ENCODE data around the gene PRSS22. TPM values are rescaled to one million over a fixed set of nuclear protein-coding genes. Genes with fewer than 3 reads are reported as not detected.

The PRSS22 gene
- total RNA-seq, 1 donor from 2014 or later, result 18.2 TPM

DNA sequence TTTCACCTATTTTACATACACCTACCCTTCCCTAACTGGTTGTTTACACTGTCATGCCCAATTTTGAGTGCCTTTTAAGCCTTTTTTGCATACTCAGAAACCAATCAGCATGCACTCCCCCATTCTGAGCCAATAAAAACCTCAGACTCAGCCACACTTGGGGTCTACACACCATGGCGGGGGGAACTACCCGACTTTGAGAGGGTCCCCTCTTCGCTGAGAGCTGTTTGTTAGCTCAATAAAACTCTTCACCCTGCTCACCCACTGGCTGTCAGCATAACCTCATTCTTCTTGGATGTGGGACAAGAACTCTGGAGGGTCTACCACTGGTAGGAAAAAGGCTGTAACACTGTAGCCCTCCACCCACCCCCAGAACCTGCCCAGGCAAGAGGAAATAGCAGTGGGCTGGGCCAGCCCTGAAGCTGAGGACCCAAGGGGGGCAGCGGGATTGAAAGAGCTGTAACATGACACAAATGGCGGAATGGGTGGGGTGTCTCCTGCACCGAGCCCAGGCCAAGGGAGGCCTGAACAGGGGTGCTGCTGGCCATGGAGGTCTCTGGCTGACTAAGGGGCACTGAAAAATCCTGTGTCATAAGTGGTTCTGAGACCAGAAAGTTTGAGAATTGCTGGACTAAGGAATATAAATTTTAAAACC lies 22.0 kb upstream of the PRSS22 start:
- no peak for DNase-seq

DNA sequence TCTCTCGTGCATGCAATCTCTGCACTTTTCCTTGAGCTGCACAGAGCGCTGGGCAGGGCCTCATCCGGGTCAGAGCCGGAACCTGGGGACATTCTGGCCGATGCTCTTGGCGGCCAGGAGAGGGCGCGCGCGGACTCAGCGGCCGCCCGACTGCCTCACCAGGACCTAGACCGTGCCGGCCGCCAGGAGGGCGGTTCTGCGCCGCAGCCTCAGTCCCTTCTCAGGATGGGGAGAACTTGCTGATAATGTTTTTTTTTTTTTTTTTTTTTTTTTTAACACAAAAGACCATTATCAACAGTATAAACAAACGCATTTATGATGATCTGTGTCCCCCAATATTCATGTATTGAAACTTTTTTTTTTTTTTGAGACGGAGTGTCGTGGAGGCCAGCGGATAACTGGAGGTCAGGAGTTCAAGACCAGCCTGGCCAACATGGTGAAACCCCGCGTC lies 17.0 kb upstream of the PRSS22 start:
- DNase-seq, result peak; percentile 79

- no peak for DNase-seq
Observed at GRCh38 chr16:2874032-2874911, 16.3 kb upstream of the PRSS22 start.

- no peak for DNase-seq
Observed at GRCh38 chr16:2871926-2872325, 14.0 kb upstream of the PRSS22 start.

GRCh38 chr16:2867987-2868789 lies 10.2 kb upstream of the PRSS22 start:
- peak; percentile 96 for DNase-seq

DNA sequence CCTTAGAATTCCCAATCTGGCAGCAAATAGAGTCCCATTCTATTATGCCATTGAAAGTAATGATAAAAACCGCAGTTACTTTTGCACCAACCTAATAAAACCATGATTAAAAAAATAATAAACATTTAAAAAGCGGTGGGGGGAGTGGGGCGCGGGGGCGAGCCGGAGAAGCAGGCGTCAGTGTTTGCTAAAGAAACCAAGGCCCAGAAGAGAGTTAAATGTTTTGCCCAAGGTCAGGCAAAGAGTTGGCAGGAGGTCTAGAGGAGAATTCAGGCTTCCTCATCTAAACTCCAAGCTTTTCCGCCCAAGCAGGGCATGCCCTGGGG lies 9.7 kb upstream of the PRSS22 start:
- no peak for DNase-seq

- DNase-seq, result no peak
Observed at GRCh38 chr16:2866431-2866830, 8.5 kb upstream of the PRSS22 start.

- DNase-seq, result no peak
Observed at GRCh38 chr16:2865651-2866050, 7.7 kb upstream of the PRSS22 start.

GRCh38 chr16:2860826-2861567 lies 3.0 kb upstream of the PRSS22 start:
- DNase-seq, result no peak

- DNase-seq, result no peak
Observed at GRCh38 chr16:2859686-2860265, 1.8 kb upstream of the PRSS22 start.

GRCh38 chr16:2858245-2859025 lies 465 bp upstream of the PRSS22 start:
- peak; percentile 9 for DNase-seq

GRCh38 chr16:2856686-2857450 lies 1.1 kb downstream of the PRSS22 start:
- DNase-seq, result no peak

GRCh38 chr16:2856061-2856670 lies 1.8 kb downstream of the PRSS22 start:
- DNase-seq, result no peak

- DNase-seq, result no peak
Observed at GRCh38 chr16:2855536-2855935, 2.4 kb downstream of the PRSS22 start.

- no peak for DNase-seq
Observed at GRCh38 chr16:2854700-2855309, 3.2 kb downstream of the PRSS22 start.

DNA sequence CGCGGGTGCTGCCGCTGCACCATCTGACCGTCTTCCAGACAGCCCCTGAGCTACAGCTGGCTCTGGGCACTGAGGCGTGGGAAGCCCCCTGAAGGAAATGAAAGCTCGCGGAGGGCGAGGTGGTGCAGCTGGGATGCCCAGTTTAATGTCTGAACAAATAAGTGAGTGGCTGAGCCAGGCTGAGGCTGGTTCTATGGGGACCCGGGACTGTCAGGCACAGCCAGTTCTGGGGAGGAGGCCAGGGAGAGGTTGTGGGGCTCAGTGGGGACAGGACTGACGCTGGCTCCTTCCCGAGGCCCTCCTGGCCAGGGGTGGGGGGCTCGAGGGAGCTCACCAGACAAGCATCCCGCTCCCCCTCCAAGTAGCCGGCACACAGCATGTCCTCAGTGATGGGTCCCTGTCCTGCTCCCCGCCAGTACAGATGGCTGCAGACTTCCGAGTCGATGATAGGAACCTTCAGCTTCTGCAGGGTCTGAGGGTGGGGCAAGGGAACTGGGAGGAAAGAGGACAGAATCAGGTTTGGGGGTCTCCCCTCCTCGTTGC lies 4.4 kb downstream of the PRSS22 start:
- no peak for DNase-seq

DNA sequence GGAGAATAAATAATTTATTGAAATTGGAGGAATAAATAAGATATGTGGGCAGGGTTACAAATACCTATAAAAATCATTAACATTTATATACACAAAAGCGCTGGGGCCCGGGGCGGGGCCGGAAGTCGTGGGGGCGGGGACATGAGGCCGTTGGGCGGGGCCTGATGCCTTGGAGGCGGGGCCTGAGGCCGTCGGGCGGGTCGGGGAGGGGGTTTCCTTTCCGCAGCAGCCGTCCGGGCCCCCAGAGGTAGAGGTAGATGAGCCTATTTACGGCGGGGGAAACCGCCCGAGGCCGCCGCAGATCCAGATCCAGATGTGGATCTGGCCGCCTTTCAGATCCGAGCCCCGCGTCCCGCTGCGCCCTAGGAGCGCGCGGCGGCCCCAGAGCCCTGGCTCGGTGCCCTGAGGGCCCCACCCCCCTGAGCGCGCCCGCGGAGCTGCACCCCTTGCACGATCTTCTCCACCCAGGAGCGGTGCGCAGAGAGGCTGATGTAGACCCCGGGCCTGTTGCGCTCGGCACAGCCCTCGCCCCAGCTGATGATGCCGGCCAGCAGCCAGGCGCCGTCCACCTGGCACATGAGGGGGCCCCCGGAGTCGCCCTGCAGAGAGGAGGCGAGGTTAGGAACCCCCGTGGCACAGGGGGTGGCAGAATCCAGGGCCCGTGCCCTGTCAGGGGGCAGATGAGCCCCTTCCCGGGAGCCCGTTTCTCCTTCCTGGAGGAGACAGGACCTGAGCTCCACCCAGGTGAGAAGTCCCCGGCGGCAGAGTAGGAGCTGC lies 5.1 kb downstream of the PRSS22 start:
- DNase-seq, result no peak
